ENCODE measurements around the gene KIAA1755. TPM values are rescaled to one million over a fixed set of nuclear protein-coding genes. Genes with fewer than 3 reads are reported as not detected.
A peak's percentile ranks its signal among the peaks of the same experiment; 100 is the strongest.

The KIAA1755 gene, protein sequence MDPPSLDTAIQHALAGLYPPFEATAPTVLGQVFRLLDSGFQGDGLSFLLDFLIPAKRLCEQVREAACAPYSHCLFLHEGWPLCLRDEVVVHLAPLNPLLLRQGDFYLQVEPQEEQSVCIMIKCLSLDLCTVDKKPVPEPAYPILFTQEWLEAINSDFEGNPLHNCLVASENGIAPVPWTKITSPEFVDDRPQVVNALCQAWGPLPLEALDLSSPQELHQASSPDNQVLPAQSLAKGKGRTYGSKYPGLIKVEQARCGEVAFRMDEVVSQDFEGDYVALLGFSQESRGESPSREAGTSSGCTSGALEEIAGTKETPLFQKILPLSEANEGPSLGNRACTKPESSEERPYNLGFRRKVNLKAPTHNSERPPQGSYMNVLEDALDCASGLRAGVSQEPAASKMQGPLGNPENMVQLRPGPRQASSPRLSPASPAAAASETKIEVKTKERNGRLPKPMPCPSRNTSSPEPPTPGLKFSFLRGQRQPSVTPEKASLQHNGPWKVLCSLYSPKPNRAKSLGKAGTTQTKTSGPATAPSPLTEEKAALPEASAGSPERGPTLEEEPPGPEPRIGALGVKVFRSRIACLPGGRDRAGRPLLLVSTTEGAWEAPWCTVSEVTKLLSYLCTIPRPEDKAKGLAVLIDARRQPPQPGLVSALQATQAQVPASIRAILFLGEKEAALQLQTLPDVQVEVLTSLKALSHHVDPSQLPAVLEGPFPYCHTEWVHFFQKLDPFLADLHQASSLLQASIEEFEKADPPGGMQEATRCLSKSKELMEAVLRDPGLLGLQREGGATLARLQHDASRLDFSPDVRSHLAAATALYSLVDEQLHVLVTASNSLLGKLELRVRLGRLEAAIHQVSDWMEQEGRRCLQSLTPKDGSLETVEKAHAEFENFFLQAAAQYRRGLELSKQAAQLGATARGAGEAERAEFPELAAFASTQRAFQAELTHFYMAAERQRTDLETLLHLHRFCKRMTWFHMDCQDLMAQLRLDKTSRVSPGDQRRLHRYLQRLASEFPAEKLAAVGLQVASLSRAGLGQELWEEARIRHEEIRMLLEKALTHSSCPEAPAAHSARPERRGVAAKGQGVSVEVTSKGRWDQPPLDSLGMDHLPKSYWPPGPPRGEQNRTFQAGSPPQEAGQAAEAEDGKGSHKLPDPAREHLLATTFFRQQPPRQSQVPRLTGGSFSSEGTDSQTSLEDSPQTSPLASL
- 0.44 and 0.54 TPM in 2 replicates for polyA plus RNA-seq (2012; rRNA removed)
- polyA plus RNA-seq (2012; cell fraction: cytosol; rRNA removed), result 0.26 and 0.41 TPM in 2 replicates
- 1.5 TPM in 2 replicates for polyA plus RNA-seq (2012; cell fraction: nucleus; rRNA removed)

DNA sequence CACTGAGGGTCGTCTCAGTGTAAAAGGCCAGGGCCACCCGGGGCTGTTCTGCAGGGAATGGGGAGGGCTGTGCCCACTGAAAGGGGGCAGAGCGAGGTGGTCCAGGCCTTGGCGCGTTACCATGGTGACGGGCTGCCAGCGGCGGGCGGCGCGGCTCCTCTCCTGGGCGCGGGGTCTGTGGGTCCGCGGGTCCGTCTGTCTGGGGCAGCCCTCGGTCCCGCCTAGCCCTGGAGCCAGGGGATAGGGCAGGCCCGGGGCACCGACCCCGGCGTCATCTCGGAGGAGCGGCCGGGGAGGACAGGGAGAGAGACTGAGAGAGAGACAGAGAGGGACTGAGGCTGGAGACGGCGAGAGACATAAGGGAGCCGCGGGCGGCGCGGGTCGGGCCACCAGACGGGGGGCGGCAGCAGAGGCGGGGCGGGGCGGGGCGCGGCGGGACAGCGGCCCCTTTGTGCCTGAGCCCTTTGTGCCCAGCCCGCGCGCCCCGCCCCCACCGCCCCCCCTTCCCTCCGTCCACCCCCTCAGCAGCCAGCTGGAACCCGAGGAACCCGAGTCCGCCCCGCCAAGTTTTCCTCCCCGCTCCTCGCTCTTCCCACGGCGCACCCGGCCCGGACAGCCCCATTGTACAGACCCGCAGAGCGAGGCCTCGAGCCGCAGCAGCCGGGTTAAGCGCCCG, at the start of gene KIAA1755:
Gene KIAA1755 (minus strand): TSS at position 358 of the 676 bp plus-strand sequence. CDS start 235 bp downstream, at position 123.
- CTCF ChIA-PET, result no interaction called here
- peak within 1 kb of the TSS; percentile 77 for H2AFZ ChIP-seq (ENCODE audit: low read depth)
- H3K4me2 ChIP-seq, result peak within 1 kb of the TSS; percentile 86
- H3K9me3 ChIP-seq, result no peaks in the 10 kb centered on the region
- peak within 1 kb of the TSS; percentile 58 for H3K9ac ChIP-seq
- H3K4me1 ChIP-seq (ENCODE audit: control insufficient read depth in 1 of 2, insufficient read depth in 2 of 2, low read depth in 1 of 2, low read length in 1 of 2), result peaks cover 0 to 7% of the 10 kb centered on the region in 2 experiments; a peak in 1 of 4 replicates
- H3K79me2 ChIP-seq (ENCODE audit: insufficient read depth), result no peaks in the 10 kb centered on the region; the same call in 1 of the 2 replicates
- no peaks in the 10 kb centered on the region for H3K9me2 ChIP-seq
- peaks cover 22% of the 10 kb centered on the region for H3F3A ChIP-seq (replicated peaks; ENCODE audit: insufficient read depth)
- H4K20me1 ChIP-seq (ENCODE audit: insufficient read depth), result no peaks in the 10 kb centered on the region
- peak within 1 kb of the TSS in 1 of 2 experiments; percentile 53; a peak in 2 of 4 replicates for H3K27ac ChIP-seq (ENCODE audit: low read depth in 2 of 2, low read length in 1 of 2)
- 24% methylated on average over 47 of the region's 65 CpGs for WGBS (ENCODE audit: low lambda C conversion rate)
- H3K36me3 ChIP-seq (replicated peaks in 1 of 2; ENCODE audit: control insufficient read depth in 1 of 2, insufficient read depth in 2 of 2, low read length in 1 of 2), result no peaks in the 10 kb centered on the region
- peak; percentile 83 for DNase-seq
- TF ChIP-seq, protein P1, sequence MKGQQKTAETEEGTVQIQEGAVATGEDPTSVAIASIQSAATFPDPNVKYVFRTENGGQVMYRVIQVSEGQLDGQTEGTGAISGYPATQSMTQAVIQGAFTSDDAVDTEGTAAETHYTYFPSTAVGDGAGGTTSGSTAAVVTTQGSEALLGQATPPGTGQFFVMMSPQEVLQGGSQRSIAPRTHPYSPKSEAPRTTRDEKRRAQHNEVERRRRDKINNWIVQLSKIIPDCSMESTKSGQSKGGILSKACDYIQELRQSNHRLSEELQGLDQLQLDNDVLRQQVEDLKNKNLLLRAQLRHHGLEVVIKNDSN (IDR thresholded peaks at IDR 0.05; ENCODE audit: borderline replicate concordance, low read depth), result no peak
- TF ChIP-seq FOXJ3 (CRISPR knock-in tag; IDR thresholded peaks at IDR 0.05) (no peak), RFX5 (IDR thresholded peaks at IDR 0.05; ENCODE audit: low read length) (no peak), TAF1 (IDR thresholded peaks at IDR 0.05; ENCODE audit: borderline replicate concordance, low read depth, low read length) (no peak), MXI1 (IDR thresholded peaks at IDR 0.05; ENCODE audit: low read depth, low read length) (no peak), EZH2phosphoT487 (IDR thresholded peaks at IDR 0.05; ENCODE audit: borderline replicate concordance, low read depth) (no peak), RCOR1 (IDR thresholded peaks at IDR 0.05; ENCODE audit: low read length) (no peak), USF2 (IDR thresholded peaks at IDR 0.05; ENCODE audit: borderline replicate concordance, low read depth, low read length) (no peak), SIN3A (IDR thresholded peaks at IDR 0.05; ENCODE audit: borderline replicate concordance, low read depth, low read length) (no peak), FOSL2 (IDR thresholded peaks at IDR 0.05; ENCODE audit: borderline replicate concordance, low read depth) (no peak), POLR2AphosphoS5 (IDR thresholded peaks at IDR 0.05; ENCODE audit: low read depth, low read length) (no peak), GABPA (IDR thresholded peaks at IDR 0.05; ENCODE audit: low read depth) (no peak), IRF3 (IDR thresholded peaks at IDR 0.05; ENCODE audit: low read depth, low read length) (no peak), NFIC (IDR thresholded peaks at IDR 0.05; ENCODE audit: borderline replicate concordance) (no peak), CHD2 (IDR thresholded peaks at IDR 0.05; ENCODE audit: low read length, partially characterized antibody) (no peak), FOXM1 (IDR thresholded peaks at IDR 0.05; ENCODE audit: low read depth) (no peak), RXRA (IDR thresholded peaks at IDR 0.05; ENCODE audit: borderline replicate concordance, low read depth) (no peak), EP300 (IDR thresholded peaks at IDR 0.05; ENCODE audit: borderline replicate concordance in 1 of 2, low read depth in 1 of 2, low read length in 1 of 2) (no peak), ZBTB33 (IDR thresholded peaks at IDR 0.05; ENCODE audit: borderline replicate concordance, low read depth) (no peak)
- TF ChIP-seq, protein P2, sequence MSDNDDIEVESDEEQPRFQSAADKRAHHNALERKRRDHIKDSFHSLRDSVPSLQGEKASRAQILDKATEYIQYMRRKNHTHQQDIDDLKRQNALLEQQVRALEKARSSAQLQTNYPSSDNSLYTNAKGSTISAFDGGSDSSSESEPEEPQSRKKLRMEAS (IDR thresholded peaks at IDR 0.05; ENCODE audit: low read depth), result no peak
- H3K27me3 ChIP-seq (ENCODE audit: insufficient read depth), result no peaks in the 10 kb centered on the region
- H3K4me3 ChIP-seq (ENCODE audit: low read depth in 2 of 2, low read length in 1 of 2), result peak within 1 kb of the TSS; percentile 37 to 57
- POLR2A ChIA-PET, result no interaction called here

Data from SK-N-SH (cell line).